Neural progenitor cell (in vitro differentiated cells): ENCODE data around the gene MCM8. TPM values are rescaled to one million over a fixed set of nuclear protein-coding genes. Genes with fewer than 3 reads are reported as not detected.
"Not testable (repeated sequence)": the region's sequence is repeated elsewhere in the genome, so short reads cannot be mapped to it uniquely, and the experiment has no call there.

Experiments used
- DNase-seq: peaks from one replicate; pipeline ENCODE4 v3.0.0-alpha.2; 2016; ENCODE audit warnings: low spot score
- H2AFZ ChIP-seq: fragments of 200-600 bp; sonication (generic); replicated peaks from 2 replicates; pipeline ENCODE4 v1.6.1; 2016; ENCODE audit warnings: antibody characterized with exemption
- H3F3A ChIP-seq: fragments of 200-600 bp; sonication (generic); 2 replicates; pipeline ENCODE4 v1.6.1; 2016; ENCODE audit warnings: antibody characterized with exemption, low read depth
- H3K27ac ChIP-seq: fragments of 200-600 bp; sonication (generic); 2 replicates; pipeline ENCODE4 v1.5.1; 2016; ENCODE audit warnings: mild to moderate bottlenecking
- H3K27me3 ChIP-seq: fragments of 200-600 bp; sonication (generic); 2 replicates; pipeline ENCODE4 v1.6.1; 2016; ENCODE audit warnings: mild to moderate bottlenecking, moderate library complexity
- H3K36me3 ChIP-seq: fragments of 200-600 bp; sonication (generic); 2 replicates; pipeline ENCODE4 v1.5.1; 2016
- H3K4me1 ChIP-seq: fragments of 200-600 bp; sonication (generic); 2 replicates; pipeline ENCODE4 v1.6.1; 2016; ENCODE audit warnings: mixed run types
- H3K4me2 ChIP-seq: fragments of 200-600 bp; sonication (generic); 2 replicates; pipeline ENCODE4 v1.6.1; 2016
- H3K4me3 ChIP-seq: fragments of 200-600 bp; sonication (generic); 2 replicates; pipeline ENCODE4 v1.5.1; 2016
- H3K79me2 ChIP-seq: fragments of 200-600 bp; sonication (generic); 2 replicates; pipeline ENCODE4 v1.6.1; 2016; ENCODE audit warnings: low read depth
- H3K9ac ChIP-seq: fragments of 200-600 bp; sonication (generic); 2 replicates; pipeline ENCODE4 v1.6.1; 2016
- H3K9me3 ChIP-seq: fragments of 200-600 bp; sonication (generic); 2 replicates; pipeline ENCODE4 v1.5.1; 2016; ENCODE audit warnings: low read depth
- H4K20me1 ChIP-seq: fragments of 200-600 bp; sonication (generic); 2 replicates; pipeline ENCODE4 v1.6.1; 2016; ENCODE audit warnings: low read depth
- H3K27ac Mint-ChIP-seq: 3 replicates; pipeline ENCODE4 v1.8.0; 2021; ENCODE audit warnings: mixed read lengths
- H3K27me3 Mint-ChIP-seq: 2 replicates; pipeline ENCODE4 v1.8.0; 2022; ENCODE audit warnings: low read depth, mild to moderate bottlenecking, inconsistent platforms, moderate library complexity, mixed read lengths; ENCODE audit not compliant: insufficient read depth
- H3K36me3 Mint-ChIP-seq: 3 replicates; pipeline ENCODE4 v1.8.0; 2021; ENCODE audit warnings: mixed read lengths
- H3K4me1 Mint-ChIP-seq: 3 replicates; pipeline ENCODE4 v1.8.0; 2021; ENCODE audit warnings: mixed read lengths
- H3K4me3 Mint-ChIP-seq: 3 replicates; pipeline ENCODE4 v1.8.0; 2021; ENCODE audit warnings: mild to moderate bottlenecking, moderate library complexity, mixed read lengths
- H3K9me3 Mint-ChIP-seq: 3 replicates; pipeline ENCODE4 v1.8.0; 2020; ENCODE audit warnings: mixed read lengths
- CTCF ChIP-seq: fragments of 200-600 bp; sonication (generic); IDR thresholded peaks from 2 replicates; pipeline ENCODE4 v1.5.1; 2017; ENCODE audit warnings: antibody characterized with exemption, mild to moderate bottlenecking
- EZH2 ChIP-seq: fragments of 200-600 bp; sonication (generic); IDR thresholded peaks from 2 replicates; pipeline ENCODE4 v1.6.1; 2017; ENCODE audit warnings: antibody characterized with exemption, mild to moderate bottlenecking, moderate library complexity
- EZH2phosphoT487 ChIP-seq: fragments of 200-600 bp; sonication (generic); IDR thresholded peaks from 2 replicates; pipeline ENCODE4 v1.6.1; 2017; ENCODE audit warnings: antibody characterized with exemption
- total RNA-seq: library from RNA; depleted of rRNA; stranded (reverse); fragments of >200 nt; gene quantifications from 2 replicates; pipeline ENCODE4 v1.2.3, GENCODE V29; 2015; ENCODE audit warnings: low replicate concordance

The MCM8 gene
- total RNA-seq, 1 donor from 2014 or later: 45.2 TPM

- H3K36me3 Mint-ChIP-seq: peaks cover 30% of the 10 kb centered on the region
- Histone ChIP-seq H2AFZ (no peak overlapping the region), H3K4me1 (no peaks in the 10 kb centered on the region), H3K36me3 (peaks cover 4% of the 10 kb centered on the region), H3K27ac (no peak overlapping the region), H3K9ac (no peak overlapping the region), H3K4me2 (no peak overlapping the region), H3K27me3 (no peaks in the 10 kb centered on the region), H4K20me1 (peaks cover 3% of the 10 kb centered on the region), H3K4me3 (no peak overlapping the region), H3F3A (no peaks in the 10 kb centered on the region), H3K9me3 (peaks cover 6% of the 10 kb centered on the region), H3K79me2 (no peaks in the 10 kb centered on the region)
- H3K9me3 Mint-ChIP-seq: peaks cover 13% of the 10 kb centered on the region
- TF ChIP-seq EZH2phosphoT487 (no peak), CTCF (no peak), EZH2 (no peak)
- no peak overlapping the region for H3K27ac Mint-ChIP-seq
- H3K4me1 Mint-ChIP-seq: no peaks in the 10 kb centered on the region
- H3K4me3 Mint-ChIP-seq: no peak overlapping the region
- DNase-seq: no peak
- H3K27me3 Mint-ChIP-seq: peaks cover 2% of the 10 kb centered on the region
These were observed 79.1 kb downstream of the MCM8 start for GRCh38 chr20:6029538-6029937.

- Mint-ChIP-seq H3K9me3 (peaks cover 4% of the 10 kb centered on the region), H3K27ac (no peak overlapping the region), H3K36me3 (peaks cover 26% of the 10 kb centered on the region), H3K27me3 (peaks cover 2% of the 10 kb centered on the region), H3K4me1 (no peaks in the 10 kb centered on the region), H3K4me3 (no peak overlapping the region)
- Histone ChIP-seq H3K36me3 (peaks cover 4% of the 10 kb centered on the region), H4K20me1 (peaks cover 3% of the 10 kb centered on the region), H3K4me1 (no peaks in the 10 kb centered on the region), H3K9ac (no peak overlapping the region), H3K27me3 (no peaks in the 10 kb centered on the region), H3K4me3 (no peak overlapping the region), H3K27ac (no peak overlapping the region), H2AFZ (no peak overlapping the region), H3K9me3 (no peaks in the 10 kb centered on the region), H3K79me2 (no peaks in the 10 kb centered on the region), H3F3A (no peaks in the 10 kb centered on the region), H3K4me2 (no peak overlapping the region)
- TF ChIP-seq EZH2 (no peak), CTCF (no peak), EZH2phosphoT487 (no peak)
- no peak for DNase-seq
These were observed 80.1 kb downstream of the MCM8 start for GRCh38 chr20:6030453-6031080.

- H2AFZ ChIP-seq, H3K27me3 ChIP-seq, H3K27ac Mint-ChIP-seq, H3K9me3 Mint-ChIP-seq, H3K79me2 ChIP-seq, H3K27me3 Mint-ChIP-seq, H3K4me3 ChIP-seq, H3K27ac ChIP-seq, H3K9ac ChIP-seq, H3K4me3 Mint-ChIP-seq, H3K36me3 ChIP-seq, H3K4me2 ChIP-seq, DNase-seq, H3F3A ChIP-seq, H3K4me1 Mint-ChIP-seq, H3K4me1 ChIP-seq, H3K9me3 ChIP-seq: not testable (repeated sequence)
- peaks cover 20% of the 10 kb centered on the region for H3K36me3 Mint-ChIP-seq
- peaks cover 13% of the 10 kb centered on the region for H4K20me1 ChIP-seq
These were observed 82.5 kb downstream of the MCM8 start for GRCh38 chr20:6032907-6033306.

- H3K27ac Mint-ChIP-seq: no peak overlapping the region
These were observed 83.9 kb downstream of the MCM8 start for GRCh38 chr20:6034134-6034969.

More at GRCh38 chr20:6034134-6034969, 83.9 kb downstream of the MCM8 start:
- Histone ChIP-seq H3K4me3 (no peak overlapping the region), H3K9me3 (no peaks in the 10 kb centered on the region), H3K36me3 (peaks cover 9% of the 10 kb centered on the region), H4K20me1 (peaks cover 25% of the 10 kb centered on the region), H3K4me1 (no peaks in the 10 kb centered on the region), H3K27me3 (no peaks in the 10 kb centered on the region), H3K9ac (no peak overlapping the region), H3K4me2 (no peak overlapping the region), H3K27ac (no peak overlapping the region), H3K79me2 (no peaks in the 10 kb centered on the region), H3F3A (no peaks in the 10 kb centered on the region), H2AFZ (no peak overlapping the region)
- H3K27me3 Mint-ChIP-seq: peaks cover under 1% of the 10 kb centered on the region
- no peaks in the 10 kb centered on the region for H3K9me3 Mint-ChIP-seq
- DNase-seq: no peak
- peaks cover 12% of the 10 kb centered on the region for H3K4me1 Mint-ChIP-seq
- peaks cover 21% of the 10 kb centered on the region for H3K36me3 Mint-ChIP-seq
- TF ChIP-seq EZH2: no peak
- H3K4me3 Mint-ChIP-seq: no peak overlapping the region
